ENCODE measurements around the gene EQTN. TPM values are rescaled to one million over a fixed set of nuclear protein-coding genes. Genes with fewer than 3 reads are reported as not detected.

The EQTN gene
- total RNA-seq, 1 donor from 2014 or later, result not detected

GRCh38 chr9:27273186-27273585, 23.8 kb downstream of the EQTN start:
- Histone ChIP-seq H3K27me3 (no peaks in the 10 kb centered on the region), H3K36me3 (no peaks in the 10 kb centered on the region), H3K4me1 (no peaks in the 10 kb centered on the region), H3K27ac (no peak overlapping the region), H3K4me3 (no peak overlapping the region), H3K9me3 (no peaks in the 10 kb centered on the region)
- intact Hi-C loops (cut with DNase I), result no loop called here
- TF ChIP-seq POLR2A (IDR thresholded peaks at IDR 0.05) (no peak), CTCF (IDR thresholded peaks at IDR 0.05) (no peak), POLR2AphosphoS5 (IDR thresholded peaks at IDR 0.05; ENCODE audit: insufficient read depth in 1 of 2, low read depth in 1 of 2) (no peak)
- DNase-seq (ENCODE audit: extremely low spot score in 2 of 2), result no peak

- no peak for TF ChIP-seq CTCF (IDR thresholded peaks at IDR 0.05)
- no peak for TF ChIP-seq POLR2A (IDR thresholded peaks at IDR 0.05)
Measured at GRCh38 chr9:27272103-27272502, 24.8 kb downstream of the EQTN start.

GRCh38 chr9:27261517-27262211, 35.3 kb downstream of the EQTN start:
- TF ChIP-seq POLR2A (IDR thresholded peaks at IDR 0.05) (no peak), CTCF (IDR thresholded peaks at IDR 0.05) (no peak), POLR2AphosphoS5 (IDR thresholded peaks at IDR 0.05; ENCODE audit: insufficient read depth in 1 of 2, low read depth in 1 of 2) (no peak)
- intact Hi-C loops (cut with DNase I), result no loop called here
- no peaks in the 10 kb centered on the region for H3K27me3 ChIP-seq
- no peak for DNase-seq (ENCODE audit: extremely low spot score in 2 of 2)
- no peak overlapping the region for H3K27ac ChIP-seq
- no peak overlapping the region for H3K4me3 ChIP-seq
- H3K36me3 ChIP-seq, result no peaks in the 10 kb centered on the region
- no peaks in the 10 kb centered on the region for H3K9me3 ChIP-seq
- H3K4me1 ChIP-seq, result no peaks in the 10 kb centered on the region

More at GRCh38 chr9:27272103-27272502, 24.8 kb downstream of the EQTN start:
- intact Hi-C loops (cut with DNase I), result no loop called here
- H3K27me3 ChIP-seq, result no peaks in the 10 kb centered on the region
- H3K27ac ChIP-seq, result no peak overlapping the region
- H3K4me3 ChIP-seq, result no peak overlapping the region
- DNase-seq (ENCODE audit: extremely low spot score in 2 of 2), result no peak
- H3K36me3 ChIP-seq, result no peaks in the 10 kb centered on the region
- no peaks in the 10 kb centered on the region for H3K9me3 ChIP-seq
- no peaks in the 10 kb centered on the region for H3K4me1 ChIP-seq

GRCh38 chr9:27260789-27261516, 36.0 kb downstream of the EQTN start:
- Histone ChIP-seq H3K4me3 (no peak overlapping the region), H3K27ac (no peak overlapping the region), H3K36me3 (no peaks in the 10 kb centered on the region), H3K4me1 (no peaks in the 10 kb centered on the region), H3K9me3 (no peaks in the 10 kb centered on the region), H3K27me3 (no peaks in the 10 kb centered on the region)
- DNase-seq (ENCODE audit: extremely low spot score in 2 of 2), result no peak
- TF ChIP-seq POLR2A (IDR thresholded peaks at IDR 0.05) (no peak), POLR2AphosphoS5 (IDR thresholded peaks at IDR 0.05; ENCODE audit: insufficient read depth in 1 of 2, low read depth in 1 of 2) (no peak), CTCF (IDR thresholded peaks at IDR 0.05) (no peak)
- intact Hi-C loops (cut with DNase I), result no loop called here

- no peak overlapping the region for H3K4me3 ChIP-seq
- H3K27me3 ChIP-seq, result no peaks in the 10 kb centered on the region
- H3K27ac ChIP-seq, result no peak overlapping the region
- H3K36me3 ChIP-seq, result no peaks in the 10 kb centered on the region
- DNase-seq (ENCODE audit: extremely low spot score in 2 of 2), result no peak
- TF ChIP-seq POLR2AphosphoS5 (IDR thresholded peaks at IDR 0.05; ENCODE audit: insufficient read depth in 1 of 2, low read depth in 1 of 2), result no peak
- no peak for TF ChIP-seq CTCF (IDR thresholded peaks at IDR 0.05)
- no peak for TF ChIP-seq POLR2A (IDR thresholded peaks at IDR 0.05)
- intact Hi-C loops (cut with DNase I), result no loop called here
- no peaks in the 10 kb centered on the region for H3K9me3 ChIP-seq
- no peaks in the 10 kb centered on the region for H3K4me1 ChIP-seq
Measured at GRCh38 chr9:27258662-27259061, 38.3 kb downstream of the EQTN start.

Data from vagina (tissue), 2 donors.